ENCODE data around the gene SLC6A19. TPM values are rescaled to one million over a fixed set of nuclear protein-coding genes. Genes with fewer than 3 reads are reported as not detected.
"Not testable (repeated sequence)": the region's sequence is repeated elsewhere in the genome, so short reads cannot be mapped to it uniquely, and the experiment has no call there.

Gene SLC6A19
- total RNA-seq: not detected
- long read RNA-seq: 0 reads

- DNase-seq: peak; percentile 32
- intact Hi-C loops (cut with DNase I): no loop called here
- no peak for ATAC-seq (ENCODE audit: poor library complexity)
Observed at GRCh38 chr5:1201327-1202025, at the start of gene SLC6A19. TSS of gene SLC6A19 (plus strand) at chr5:1201595. CDS start at chr5:1201651, 56 bp downstream.

DNA sequence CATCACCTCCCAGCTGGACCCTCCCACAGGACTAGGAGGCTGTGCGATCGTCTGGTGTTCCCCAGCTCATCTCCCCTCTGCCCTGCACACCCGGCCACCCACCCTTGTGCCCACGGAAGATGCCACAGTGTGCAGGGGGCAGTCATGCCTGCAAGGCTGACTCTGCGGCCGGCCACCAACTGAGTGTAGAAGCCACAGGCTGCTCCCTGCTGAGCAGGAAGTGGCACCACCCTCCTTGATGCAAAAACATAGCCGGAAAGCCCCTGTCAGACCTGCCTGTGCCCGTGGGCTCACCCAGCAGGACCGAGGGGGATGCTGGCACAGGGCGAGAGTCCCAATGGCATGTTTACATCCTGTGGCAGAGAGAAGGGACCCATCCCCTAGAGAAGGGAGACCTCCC, 49.2 kb upstream of the SLC6A19 start:
- no peak for ATAC-seq (ENCODE audit: poor library complexity)
- DNase-seq: peak; percentile 27
- intact Hi-C loops (cut with DNase I): no loop called here

DNA sequence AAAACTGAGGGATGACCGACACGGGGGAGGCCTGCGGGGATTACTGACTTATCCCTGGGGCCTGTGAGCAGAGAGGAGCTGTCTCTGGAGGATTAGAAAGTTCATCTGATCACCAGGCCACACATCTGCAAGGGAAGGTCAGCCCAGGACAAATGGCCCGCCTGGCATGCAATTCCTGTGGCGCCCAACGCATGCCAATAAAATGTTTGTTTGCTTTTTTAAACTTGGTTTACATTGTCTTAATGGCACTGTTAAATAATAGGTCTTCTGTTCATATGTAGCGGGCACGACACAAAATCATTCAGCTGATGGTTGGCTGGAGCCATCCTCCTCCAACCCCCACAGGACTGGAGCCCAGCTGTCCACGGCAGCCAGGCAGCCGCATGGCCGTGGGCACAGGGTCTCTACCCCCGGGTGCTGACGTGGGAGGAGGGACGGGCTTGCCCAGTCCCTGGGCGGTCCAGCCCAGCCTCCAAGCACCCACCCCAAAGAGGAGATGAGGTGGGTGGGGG, 48.6 kb upstream of the SLC6A19 start:
- ATAC-seq (ENCODE audit: poor library complexity) (no peak), DNase-seq (no peak)
- intact Hi-C loops (cut with DNase I): no loop called here

DNA sequence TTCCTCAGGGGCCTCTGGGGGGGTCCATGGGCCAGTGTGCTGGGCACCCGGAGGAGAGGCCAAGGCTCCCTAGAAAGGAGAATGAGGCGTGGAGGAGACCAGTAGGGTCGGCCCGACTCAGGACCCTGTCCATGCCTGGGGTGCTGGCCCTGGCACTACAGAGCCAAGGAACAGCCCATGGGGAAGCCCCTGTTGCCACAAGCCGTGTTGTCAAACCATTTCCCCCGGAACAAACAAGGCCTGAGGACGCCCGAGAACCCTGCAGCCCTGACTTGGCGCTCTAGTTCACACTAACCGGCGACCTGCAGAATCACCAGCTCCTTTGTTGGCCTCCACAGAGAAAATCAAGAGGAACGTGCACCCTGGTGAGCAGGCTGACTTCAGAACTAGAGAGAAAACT, 48.0 kb upstream of the SLC6A19 start:
- intact Hi-C loops (cut with DNase I): no loop called here
- no peak for ATAC-seq (ENCODE audit: poor library complexity)
- DNase-seq: no peak

- peak; percentile 43 for DNase-seq
Observed at GRCh38 chr5:1155191-1156032, 46.0 kb upstream of the SLC6A19 start.

GRCh38 chr5:1156033-1156753, 45.2 kb upstream of the SLC6A19 start:
- DNase-seq: peak; percentile 42
- intact Hi-C loops (cut with DNase I): no loop called here
- ATAC-seq (ENCODE audit: poor library complexity): peak; percentile 40

More at GRCh38 chr5:1155191-1156032, 46.0 kb upstream of the SLC6A19 start:
- peak; percentile 7 for ATAC-seq (ENCODE audit: poor library complexity)
- intact Hi-C loops (cut with DNase I): no loop called here

GRCh38 chr5:1156754-1157460, 44.5 kb upstream of the SLC6A19 start:
- intact Hi-C loops (cut with DNase I): no loop called here
- no peak for ATAC-seq (ENCODE audit: poor library complexity)
- no peak for DNase-seq

DNA sequence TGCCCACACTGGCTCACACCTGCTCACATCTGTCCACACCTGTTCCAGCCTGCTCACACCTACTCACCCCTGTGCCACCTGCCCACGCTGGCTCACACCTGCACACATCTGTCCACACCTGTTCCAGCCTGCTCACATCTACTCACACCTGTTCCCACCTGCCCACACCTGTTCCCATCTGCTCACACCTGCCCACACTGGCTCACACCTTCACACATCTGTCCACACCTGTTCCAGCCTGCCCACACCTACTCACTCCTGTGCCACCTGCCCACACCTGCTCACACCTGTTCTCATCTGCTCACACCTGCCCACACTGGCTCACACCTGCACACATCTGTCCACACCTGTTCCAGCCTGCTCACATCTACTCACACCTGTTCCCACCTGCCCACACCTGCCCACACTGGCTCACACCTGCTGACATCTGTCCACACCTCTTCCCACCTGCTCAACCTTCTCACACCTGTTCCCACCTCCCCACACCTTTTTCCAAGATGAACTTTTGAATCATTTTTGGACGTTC, 43.9 kb upstream of the SLC6A19 start:
- DNase-seq; ATAC-seq (ENCODE audit: poor library complexity); intact Hi-C loops (cut with DNase I): not testable (repeated sequence)

- ATAC-seq (ENCODE audit: poor library complexity) (no peak), DNase-seq (peak; percentile 28)
- intact Hi-C loops (cut with DNase I): no loop called here
Observed at GRCh38 chr5:1158647-1159340, 42.6 kb upstream of the SLC6A19 start.

DNA sequence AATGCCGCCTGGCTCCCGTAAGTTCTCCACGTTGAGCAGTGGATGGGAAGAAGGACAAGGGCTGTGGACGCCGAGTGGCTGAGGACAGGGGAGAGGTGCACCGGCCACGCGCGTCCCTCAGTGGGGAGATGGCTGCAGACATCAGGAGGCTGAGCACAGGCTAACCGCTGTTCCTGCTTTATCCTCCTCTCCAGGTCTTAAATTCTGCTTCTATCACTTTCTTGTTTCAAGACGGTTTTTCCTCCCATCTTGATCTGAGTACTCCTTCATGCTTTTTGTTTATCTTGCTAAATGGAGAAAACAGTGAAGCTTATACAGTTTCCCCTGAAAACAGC, 42.1 kb upstream of the SLC6A19 start:
- ATAC-seq (ENCODE audit: poor library complexity) (no peak), DNase-seq (no peak)
- intact Hi-C loops (cut with DNase I): no loop called here

GRCh38 chr5:1159774-1160406, 41.5 kb upstream of the SLC6A19 start:
- ATAC-seq (ENCODE audit: poor library complexity): no peak
- no peak for DNase-seq
- intact Hi-C loops (cut with DNase I): no loop called here

DNA sequence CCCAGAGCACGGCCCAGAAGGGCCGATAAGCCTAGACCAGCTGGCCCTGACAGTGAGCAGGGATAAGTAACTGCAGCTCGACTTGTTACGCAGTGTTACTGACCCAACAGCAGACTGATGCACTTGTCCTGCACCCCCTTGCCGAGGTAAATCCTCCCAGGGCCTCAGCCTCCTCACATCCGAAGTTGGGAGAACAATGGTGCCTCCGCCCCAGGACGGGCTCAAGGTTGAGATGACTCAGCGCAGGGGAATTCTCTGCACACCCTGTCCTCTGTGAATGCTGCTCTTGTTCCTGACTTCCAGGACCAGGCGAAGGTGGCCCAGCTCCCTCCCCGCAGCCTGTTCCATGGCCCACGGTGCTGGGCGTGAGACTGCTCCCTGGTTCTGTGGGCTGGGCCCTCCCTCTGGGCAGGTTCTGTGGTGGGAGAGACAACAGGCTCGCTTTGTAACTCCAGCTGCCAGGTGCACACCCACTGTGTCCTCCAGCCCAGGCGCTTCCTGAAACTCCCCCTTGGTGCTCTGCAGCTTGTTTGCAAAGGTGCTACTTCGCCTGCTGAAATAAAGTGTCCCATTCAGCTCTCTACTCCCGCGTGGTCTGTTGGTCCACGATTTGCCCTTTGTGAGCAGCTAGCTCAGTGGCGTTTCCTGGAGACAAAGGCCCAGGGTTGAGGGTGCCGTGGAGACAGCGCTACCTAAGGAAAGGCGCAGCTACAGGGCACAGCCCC, 40.1 kb upstream of the SLC6A19 start:
- DNase-seq (peak; percentile 37), ATAC-seq (ENCODE audit: poor library complexity) (peak; percentile 27)
- intact Hi-C loops (cut with DNase I): no loop called here

- intact Hi-C loops (cut with DNase I): no loop called here
- ATAC-seq (ENCODE audit: poor library complexity): peak; percentile 93
- DNase-seq: peak; percentile 89
Observed at GRCh38 chr5:1161833-1162229, 39.6 kb upstream of the SLC6A19 start.

GRCh38 chr5:1162276-1162675, 39.1 kb upstream of the SLC6A19 start:
- ATAC-seq (ENCODE audit: poor library complexity) (no peak), DNase-seq (no peak)
- intact Hi-C loops (cut with DNase I): no loop called here

DNA sequence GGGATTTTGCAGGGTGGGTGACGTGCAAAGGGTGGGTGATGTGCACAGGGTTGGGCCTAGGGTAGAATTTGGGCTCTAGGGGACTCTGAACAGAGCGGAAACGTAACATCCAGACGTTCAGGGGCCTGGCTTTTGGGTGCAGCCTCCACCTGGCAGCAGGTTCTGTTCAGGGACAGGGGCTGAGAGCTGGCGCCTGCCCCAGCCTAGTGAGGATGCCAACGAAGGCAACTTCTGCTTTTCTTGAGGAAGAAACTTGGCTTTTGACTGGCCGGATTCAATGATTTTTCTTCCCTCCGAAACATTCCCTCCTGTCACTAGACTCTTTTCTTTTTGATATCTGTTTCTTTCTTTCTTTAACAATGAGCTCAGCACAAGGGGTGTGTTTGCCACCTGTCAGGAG, 38.6 kb upstream of the SLC6A19 start:
- no peak for DNase-seq
- ATAC-seq (ENCODE audit: poor library complexity): no peak
- intact Hi-C loops (cut with DNase I): no loop called here

DNA sequence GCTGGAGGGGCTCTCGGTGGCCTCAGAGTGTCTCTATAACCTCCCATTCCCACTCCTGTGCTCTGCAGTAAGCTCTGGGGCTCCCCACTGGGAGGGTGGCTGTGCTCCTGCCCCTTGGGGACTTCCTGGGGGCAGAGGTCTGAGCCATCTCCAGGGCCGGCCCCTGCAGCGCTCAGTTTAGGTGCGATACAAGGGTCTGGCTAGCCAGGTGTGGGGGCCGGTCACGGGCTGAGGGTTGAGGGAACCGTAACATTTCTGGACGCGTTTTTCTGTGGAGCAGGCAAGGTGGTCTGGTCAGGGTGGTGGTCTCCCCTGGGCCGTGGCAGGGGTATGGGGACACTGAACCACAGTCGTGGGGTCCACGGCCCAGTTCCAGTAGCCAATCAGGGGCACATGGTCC, 38.0 kb upstream of the SLC6A19 start:
- no peak for ATAC-seq (ENCODE audit: poor library complexity)
- intact Hi-C loops (cut with DNase I): no loop called here
- DNase-seq: no peak

DNA sequence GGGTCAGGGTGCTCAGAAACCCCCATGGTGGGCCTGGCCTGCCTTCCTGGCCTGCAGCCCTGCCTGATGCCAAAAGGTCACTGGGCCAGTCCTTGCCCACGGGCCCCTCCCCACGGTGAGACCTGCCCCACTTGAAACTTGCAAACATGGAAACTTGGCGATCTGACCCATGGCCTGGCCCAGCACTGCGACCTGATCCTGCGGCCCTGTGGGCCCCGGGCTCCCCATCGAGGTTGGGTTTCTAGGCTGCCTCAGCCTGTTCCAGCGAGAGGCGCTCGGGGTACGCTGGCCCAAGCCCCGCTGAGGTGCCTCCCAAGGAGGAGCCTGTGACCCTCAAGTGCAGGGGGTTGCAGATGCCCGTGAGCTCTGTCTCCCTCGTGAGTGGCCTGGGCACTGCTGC, 37.5 kb upstream of the SLC6A19 start:
- ATAC-seq (ENCODE audit: poor library complexity) (no peak), DNase-seq (no peak)
- intact Hi-C loops (cut with DNase I): no loop called here

Measured in Right ventricle myocardium superior (tissue), 1 donor.